ENCODE data around the gene TLE4. TPM values are rescaled to one million over a fixed set of nuclear protein-coding genes. Genes with fewer than 3 reads are reported as not detected.

TLE4 gene
- total and polyA plus RNA-seq, 2 experiments from 2014 or later: 45.8 to 72.9 TPM

DNA sequence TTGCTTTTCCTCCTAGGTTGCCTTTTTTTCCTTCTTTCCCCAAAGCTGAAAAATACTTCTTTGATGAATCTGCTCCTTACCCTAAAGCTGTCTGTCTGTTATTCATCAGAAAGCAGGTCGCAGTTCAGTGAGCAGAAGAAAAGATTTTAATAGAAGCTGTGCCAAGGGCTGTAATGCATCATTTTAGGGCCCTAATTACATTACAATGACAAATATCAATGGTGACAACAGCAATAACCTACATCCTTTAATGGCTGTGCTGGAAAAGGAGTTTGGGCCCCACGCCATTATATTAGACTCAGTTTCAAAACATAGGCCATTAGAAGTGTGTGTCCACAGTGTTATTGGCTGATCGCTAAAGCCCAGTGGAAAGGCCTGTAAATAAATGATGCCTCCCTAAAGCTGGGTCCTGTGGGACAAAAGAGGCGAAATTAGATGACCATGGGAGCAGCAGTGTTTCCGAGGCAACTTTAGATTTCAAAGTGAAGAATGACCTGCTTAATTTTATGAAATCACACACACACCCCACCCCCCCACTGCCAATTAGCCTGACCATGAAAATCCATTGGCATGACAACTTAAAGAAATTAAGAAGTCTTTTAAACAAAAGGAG, 38.4 kb downstream of the TLE4 start:
- Histone ChIP-seq H3K4me2 (peak overlapping the region; percentile 16; the same call in 1 of the 2 replicates), H3K36me3 (ENCODE audit: insufficient read depth) (no peaks in the 10 kb centered on the region), H3K4me3 (no peak overlapping the region), H3F3A (replicated peaks; ENCODE audit: low read depth) (no peaks in the 10 kb centered on the region), H2AFZ (no peak overlapping the region), H3K27me3 (ENCODE audit: insufficient read depth) (no peaks in the 10 kb centered on the region), H3K27ac (ENCODE audit: low read depth) (peak overlapping the region; percentile 34; the same call in 1 of the 2 replicates), H3K9me2 (ENCODE audit: insufficient read depth) (no peaks in the 10 kb centered on the region), H3K79me2 (replicated peaks; ENCODE audit: insufficient read depth) (peaks cover 81% of the 10 kb centered on the region), H4K20me1 (replicated peaks; ENCODE audit: insufficient read depth) (peaks cover 2% of the 10 kb centered on the region), H3K4me1 (ENCODE audit: insufficient read depth) (peaks cover 35% of the 10 kb centered on the region)
- Mint-ChIP-seq H3K4me3 (no peak overlapping the region), H3K36me3 (ENCODE audit: low read depth) (peaks cover 18% of the 10 kb centered on the region), H3K4me1 (peaks cover 52% of the 10 kb centered on the region), H3K9me3 (peaks cover 3% of the 10 kb centered on the region; the same call in 1 of the 3 replicates), H3K27me3 (ENCODE audit: insufficient read depth, low read depth, poor library complexity) (peaks cover 2% of the 10 kb centered on the region), H3K27ac (peak overlapping the region; percentile 81; the same call in 1 of the 2 replicates)
- no peak for DNase-seq (ENCODE audit: low spot score)
- ATAC-seq: peak; percentile 25
- TF ChIP-seq ZNF114 (CRISPR knock-in tag; IDR thresholded peaks at IDR 0.05): no peak
- no peak for TF ChIP-seq STAT1 (IDR thresholded peaks at IDR 0.05; ENCODE audit: unreplicated experiment)
- TF ChIP-seq, protein P1, sequence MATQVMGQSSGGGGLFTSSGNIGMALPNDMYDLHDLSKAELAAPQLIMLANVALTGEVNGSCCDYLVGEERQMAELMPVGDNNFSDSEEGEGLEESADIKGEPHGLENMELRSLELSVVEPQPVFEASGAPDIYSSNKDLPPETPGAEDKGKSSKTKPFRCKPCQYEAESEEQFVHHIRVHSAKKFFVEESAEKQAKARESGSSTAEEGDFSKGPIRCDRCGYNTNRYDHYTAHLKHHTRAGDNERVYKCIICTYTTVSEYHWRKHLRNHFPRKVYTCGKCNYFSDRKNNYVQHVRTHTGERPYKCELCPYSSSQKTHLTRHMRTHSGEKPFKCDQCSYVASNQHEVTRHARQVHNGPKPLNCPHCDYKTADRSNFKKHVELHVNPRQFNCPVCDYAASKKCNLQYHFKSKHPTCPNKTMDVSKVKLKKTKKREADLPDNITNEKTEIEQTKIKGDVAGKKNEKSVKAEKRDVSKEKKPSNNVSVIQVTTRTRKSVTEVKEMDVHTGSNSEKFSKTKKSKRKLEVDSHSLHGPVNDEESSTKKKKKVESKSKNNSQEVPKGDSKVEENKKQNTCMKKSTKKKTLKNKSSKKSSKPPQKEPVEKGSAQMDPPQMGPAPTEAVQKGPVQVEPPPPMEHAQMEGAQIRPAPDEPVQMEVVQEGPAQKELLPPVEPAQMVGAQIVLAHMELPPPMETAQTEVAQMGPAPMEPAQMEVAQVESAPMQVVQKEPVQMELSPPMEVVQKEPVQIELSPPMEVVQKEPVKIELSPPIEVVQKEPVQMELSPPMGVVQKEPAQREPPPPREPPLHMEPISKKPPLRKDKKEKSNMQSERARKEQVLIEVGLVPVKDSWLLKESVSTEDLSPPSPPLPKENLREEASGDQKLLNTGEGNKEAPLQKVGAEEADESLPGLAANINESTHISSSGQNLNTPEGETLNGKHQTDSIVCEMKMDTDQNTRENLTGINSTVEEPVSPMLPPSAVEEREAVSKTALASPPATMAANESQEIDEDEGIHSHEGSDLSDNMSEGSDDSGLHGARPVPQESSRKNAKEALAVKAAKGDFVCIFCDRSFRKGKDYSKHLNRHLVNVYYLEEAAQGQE (IDR thresholded peaks at IDR 0.05; ENCODE audit: unreplicated experiment): no peak
- TF ChIP-seq POLR2AphosphoS5 (IDR thresholded peaks at IDR 0.05; ENCODE audit: low read depth): no peak
- TF ChIP-seq CREB1 (CRISPR knock-in tag; IDR thresholded peaks at IDR 0.05; ENCODE audit: low read depth): no peak

- Histone ChIP-seq H3K4me3 (no peak overlapping the region), H3K27ac (ENCODE audit: low read depth) (no peak overlapping the region), H3K4me2 (0 out of 2 replicates have a peak overlapping the region, but pooled peaks have one; percentile 16), H3K36me3 (ENCODE audit: insufficient read depth) (no peaks in the 10 kb centered on the region), H3K9me2 (ENCODE audit: insufficient read depth) (no peaks in the 10 kb centered on the region), H2AFZ (no peak overlapping the region), H3K27me3 (ENCODE audit: insufficient read depth) (no peaks in the 10 kb centered on the region), H3K4me1 (ENCODE audit: insufficient read depth) (peaks cover 35% of the 10 kb centered on the region), H3F3A (replicated peaks; ENCODE audit: low read depth) (no peaks in the 10 kb centered on the region), H4K20me1 (replicated peaks; ENCODE audit: insufficient read depth) (peaks cover 3% of the 10 kb centered on the region), H3K79me2 (replicated peaks; ENCODE audit: insufficient read depth) (peaks cover 84% of the 10 kb centered on the region)
- Mint-ChIP-seq H3K27ac (peak overlapping the region; percentile 90), H3K9me3 (peaks cover 3% of the 10 kb centered on the region; the same call in 1 of the 3 replicates), H3K4me1 (peaks cover 54% of the 10 kb centered on the region), H3K27me3 (ENCODE audit: insufficient read depth, low read depth, poor library complexity) (peaks cover 2% of the 10 kb centered on the region), H3K36me3 (ENCODE audit: low read depth) (peaks cover 18% of the 10 kb centered on the region), H3K4me3 (0 out of 3 replicates have a peak overlapping the region, but pooled peaks have one; percentile 36)
- peak; percentile 70 for ATAC-seq
- DNase-seq (ENCODE audit: low spot score): peak; percentile 23
- TF ChIP-seq, protein P2, sequence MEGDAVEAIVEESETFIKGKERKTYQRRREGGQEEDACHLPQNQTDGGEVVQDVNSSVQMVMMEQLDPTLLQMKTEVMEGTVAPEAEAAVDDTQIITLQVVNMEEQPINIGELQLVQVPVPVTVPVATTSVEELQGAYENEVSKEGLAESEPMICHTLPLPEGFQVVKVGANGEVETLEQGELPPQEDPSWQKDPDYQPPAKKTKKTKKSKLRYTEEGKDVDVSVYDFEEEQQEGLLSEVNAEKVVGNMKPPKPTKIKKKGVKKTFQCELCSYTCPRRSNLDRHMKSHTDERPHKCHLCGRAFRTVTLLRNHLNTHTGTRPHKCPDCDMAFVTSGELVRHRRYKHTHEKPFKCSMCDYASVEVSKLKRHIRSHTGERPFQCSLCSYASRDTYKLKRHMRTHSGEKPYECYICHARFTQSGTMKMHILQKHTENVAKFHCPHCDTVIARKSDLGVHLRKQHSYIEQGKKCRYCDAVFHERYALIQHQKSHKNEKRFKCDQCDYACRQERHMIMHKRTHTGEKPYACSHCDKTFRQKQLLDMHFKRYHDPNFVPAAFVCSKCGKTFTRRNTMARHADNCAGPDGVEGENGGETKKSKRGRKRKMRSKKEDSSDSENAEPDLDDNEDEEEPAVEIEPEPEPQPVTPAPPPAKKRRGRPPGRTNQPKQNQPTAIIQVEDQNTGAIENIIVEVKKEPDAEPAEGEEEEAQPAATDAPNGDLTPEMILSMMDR (conservative IDR thresholded peaks at IDR 0.05; ENCODE audit: low read depth in 2 of 2): no peak
Measured at GRCh38 chr9:79610791-79611614, 39.2 kb downstream of the TLE4 start.

Measured in GM23338 (cell line).